ENCODE data around the gene HDAC3.

- TF ChIP-seq, protein P1, sequence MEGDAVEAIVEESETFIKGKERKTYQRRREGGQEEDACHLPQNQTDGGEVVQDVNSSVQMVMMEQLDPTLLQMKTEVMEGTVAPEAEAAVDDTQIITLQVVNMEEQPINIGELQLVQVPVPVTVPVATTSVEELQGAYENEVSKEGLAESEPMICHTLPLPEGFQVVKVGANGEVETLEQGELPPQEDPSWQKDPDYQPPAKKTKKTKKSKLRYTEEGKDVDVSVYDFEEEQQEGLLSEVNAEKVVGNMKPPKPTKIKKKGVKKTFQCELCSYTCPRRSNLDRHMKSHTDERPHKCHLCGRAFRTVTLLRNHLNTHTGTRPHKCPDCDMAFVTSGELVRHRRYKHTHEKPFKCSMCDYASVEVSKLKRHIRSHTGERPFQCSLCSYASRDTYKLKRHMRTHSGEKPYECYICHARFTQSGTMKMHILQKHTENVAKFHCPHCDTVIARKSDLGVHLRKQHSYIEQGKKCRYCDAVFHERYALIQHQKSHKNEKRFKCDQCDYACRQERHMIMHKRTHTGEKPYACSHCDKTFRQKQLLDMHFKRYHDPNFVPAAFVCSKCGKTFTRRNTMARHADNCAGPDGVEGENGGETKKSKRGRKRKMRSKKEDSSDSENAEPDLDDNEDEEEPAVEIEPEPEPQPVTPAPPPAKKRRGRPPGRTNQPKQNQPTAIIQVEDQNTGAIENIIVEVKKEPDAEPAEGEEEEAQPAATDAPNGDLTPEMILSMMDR (IDR thresholded peaks at IDR 0.05): no peak
- TF ChIP-seq POLR2A (IDR thresholded peaks at IDR 0.05): no peak
Measured at GRCh38 chr5:141605523-141606277, 30.9 kb downstream of the HDAC3 start.
